A549 (cell line): ENCODE data around the gene FTCD. TPM values are rescaled to one million over a fixed set of nuclear protein-coding genes. Genes with fewer than 3 reads are reported as not detected.
"Not testable (repeated sequence)": the region's sequence is repeated elsewhere in the genome, so short reads cannot be mapped to it uniquely, and the experiment has no call there.

Experiments
- ATAC-seq, 2 experiments: fragments of 200-7000 bp in 1 of 2; fragments of >200 bp in 1 of 2; cut with Nextera tagmentation in 1 of 2; cut with Tn5 transposase in 1 of 2; 3 replicates each; pipeline versions ENCODE4 v1.8.0 to v1.9.1; 2018 to 2020; ENCODE audit warnings: mild to moderate bottlenecking in 1 of 2, moderate library complexity in 1 of 2
- CTCF ChIA-PET: fragments of 300-600 bp; sonication (Branson Sonifier 250); formaldehyde crosslinking; extraction: SDS; loops from one replicate; lab custom pipeline; 2021; ENCODE audit warnings: antibody characterized with exemption, inconsistent platforms; lab: Yijun Ruan, JAX
- POLR2A ChIA-PET: fragments of 350-600 bp; formaldehyde crosslinking; extraction: SDS; loops from one replicate; lab custom pipeline; 2021; ENCODE audit warnings: antibody characterized with exemption, inconsistent platforms; lab: Yijun Ruan, JAX
- DNase-seq, 2 experiments: peaks; one replicate each; pipeline versions ENCODE4 v3.0.0 to v3.0.0-alpha.2; 2011 to 2016; ENCODE audit warnings: low read depth in 1 of 2, low spot score in 1 of 2
- FAIRE-seq: peaks from 2 replicates; lab custom pipeline; 2011; peaks lifted over from hg19 to GRCh38; lab: Jason Lieb, UNC
- H3K27ac ChIP-seq, 2 experiments: fragments of >200 bp; sonication (Bioruptor Twin); formaldehyde crosslinking; 3 replicates each; pipeline ENCODE4 v1.5.1; 2016 to 2017
- H3K4me1 ChIP-seq: fragments of >200 bp; sonication (Bioruptor Twin); formaldehyde crosslinking; 3 replicates; pipeline ENCODE4 v1.6.1; 2016
- H3K4me2 ChIP-seq: fragments of >200 bp; sonication (Bioruptor Twin); formaldehyde crosslinking; 3 replicates; pipeline ENCODE4 v1.6.1; 2016
- H3K4me3 ChIP-seq: fragments of >200 bp; sonication (Bioruptor Twin); formaldehyde crosslinking; 3 replicates; pipeline ENCODE4 v1.5.1; 2016
- H3K9me3 ChIP-seq: fragments of >200 bp; sonication (Bioruptor Twin); formaldehyde crosslinking; 3 replicates; pipeline ENCODE4 v1.6.1; 2016
- CBX2 ChIP-seq: fragments of 200-600 bp; sonication (generic); IDR thresholded peaks from 2 replicates; pipeline ENCODE4 v1.6.1; 2016; ENCODE audit warnings: low read depth, mild to moderate bottlenecking, borderline replicate concordance
- CTCF ChIP-seq: fragments of >200 bp; sonication (Bioruptor Twin); formaldehyde crosslinking; IDR thresholded peaks from 3 replicates; pipeline ENCODE4 v1.5.1; 2016
- EHMT2 ChIP-seq: fragments of 200-600 bp; sonication (generic); IDR thresholded peaks from 2 replicates; pipeline ENCODE4 v1.6.1; 2016; ENCODE audit warnings: antibody characterized with exemption, low read depth, mild to moderate bottlenecking, moderate library complexity
- EP300 ChIP-seq, 2 experiments: fragments of >200 bp; sonication (Bioruptor Twin); formaldehyde crosslinking; IDR thresholded peaks; 2 replicates in 1 of 2; 3 replicates in 1 of 2; pipeline ENCODE4 v1.6.1; 2016 to 2017
- ESRRA ChIP-seq: fragments of 150-350 bp; IDR thresholded peaks from 2 replicates; pipeline ENCODE4 v1.6.1; 2014; ENCODE audit warnings: mild to moderate bottlenecking, low read length, borderline replicate concordance
- FOXS1 ChIP-seq: fragments of 250-450 bp; sonication (Bioruptor Pico); IDR thresholded peaks from 2 replicates; pipeline ENCODE4 v1.5.0; 2020; ENCODE audit warnings: mild to moderate bottlenecking, moderate library complexity
- GATA3 ChIP-seq: IDR thresholded peaks from 2 replicates; pipeline ENCODE4 v1.6.1; 2012; ENCODE audit warnings: borderline replicate concordance
- HDAC2 ChIP-seq: fragments of 200-600 bp; sonication (generic); IDR thresholded peaks from 2 replicates; pipeline ENCODE4 v1.6.1; 2016
- HEYL ChIP-seq: fragments of 250-450 bp; sonication (Bioruptor Pico); IDR thresholded peaks from 2 replicates; pipeline ENCODE4 v1.8.0; 2021; ENCODE audit warnings: mild to moderate bottlenecking, moderate library complexity
- HOXB13 ChIP-seq: fragments of 250-450 bp; sonication (Bioruptor Pico); IDR thresholded peaks from 2 replicates; pipeline ENCODE4 v1.5.0; 2020; ENCODE audit warnings: low read depth, mild to moderate bottlenecking, moderate library complexity
- JUNB ChIP-seq: fragments of >200 bp; sonication (Bioruptor Twin); formaldehyde crosslinking; IDR thresholded peaks from 2 replicates; pipeline ENCODE4 v1.6.1; 2016
- KDM1A ChIP-seq: fragments of 200-600 bp; sonication (generic); IDR thresholded peaks from 2 replicates; pipeline ENCODE4 v1.6.1; 2016; ENCODE audit warnings: low read depth, mild to moderate bottlenecking
- MAFK ChIP-seq: fragments of 450-650 bp; IDR thresholded peaks from 2 replicates; pipeline ENCODE4 v1.6.1; 2014; ENCODE audit not compliant: partially characterized antibody
- MYC ChIP-seq: IDR thresholded peaks from 2 replicates; pipeline ENCODE4 v1.6.1; 2012; ENCODE audit warnings: mild to moderate bottlenecking, inconsistent platforms, low read length, improper control_type of control experiment, borderline replicate concordance
- RAD21 ChIP-seq, 2 experiments: fragments of >200 bp in 1 of 2; sonication (Bioruptor Twin) in 1 of 2; formaldehyde crosslinking in 1 of 2; IDR thresholded peaks in 1 of 2; conservative IDR thresholded peaks in 1 of 2; 2 replicates in 1 of 2; 3 replicates in 1 of 2; pipeline ENCODE4 v1.6.1; 2012 to 2018; ENCODE audit warnings: inconsistent platforms in 1 of 2
- RARB ChIP-seq: fragments of 250-450 bp; sonication (Bioruptor Pico); IDR thresholded peaks from 2 replicates; pipeline ENCODE4 v1.8.0; 2021; ENCODE audit warnings: mild to moderate bottlenecking, moderate library complexity
- RCOR1 ChIP-seq: fragments of 150-350 bp; IDR thresholded peaks from 2 replicates; pipeline ENCODE4 v1.6.1; 2014; ENCODE audit warnings: antibody characterized with exemption, low read length, low read depth
- RFX5 ChIP-seq: fragments of 450-650 bp; IDR thresholded peaks from 2 replicates; pipeline ENCODE4 v1.7.1; 2014; ENCODE audit warnings: antibody characterized with exemption, mild to moderate bottlenecking, moderate library complexity
- SMC3 ChIP-seq: fragments of >200 bp; sonication (Bioruptor Twin); formaldehyde crosslinking; IDR thresholded peaks from 3 replicates; pipeline ENCODE4 v1.6.1; 2018; ENCODE audit warnings: inconsistent platforms
- SREBF2 ChIP-seq: fragments of 450-650 bp; IDR thresholded peaks from 2 replicates; pipeline ENCODE4 v1.6.1; 2014; ENCODE audit warnings: mild to moderate bottlenecking, moderate library complexity
- WGBS: methylation state at CpG from one replicate; pipeline ENCODE4 v1.1.6; 2017; ENCODE audit errors: missing lambda C conversion rate; 5-methylcytosine and 5-hydroxymethylcytosine counted together
- polyA plus RNA-seq, 4 experiments: library from polyadenylated mRNA; depleted of rRNA in 3 of 4; stranded (reverse); fragments of >200 nt; fragmentation: RNase III in 1 of 4; extraction: RNeasy Plus Mini Kit Qiagen cat#74134 plus additional on column Dnase treatment in 1 of 4; gene quantifications; 2 replicates in 3 of 4; 3 replicates in 1 of 4; pipeline ENCODE4 v1.2.3, GENCODE V29; 2011 to 2017
- TF ChIP-seq, protein P1 (sequence below): IDR thresholded peaks from 2 replicates; pipeline ENCODE4 v1.6.1; 2012
- TF ChIP-seq, protein P2 (sequence below): fragments of >200 bp; sonication (Bioruptor Twin); formaldehyde crosslinking; IDR thresholded peaks from 3 replicates; pipeline ENCODE4 v1.6.1; 2016
- TF ChIP-seq, protein P3 (sequence below): fragments of 200-600 bp; sonication (generic); IDR thresholded peaks from 2 replicates; pipeline ENCODE4 v1.6.1; 2016; ENCODE audit warnings: antibody characterized with exemption, mild to moderate bottlenecking, moderate library complexity
- TF ChIP-seq, protein P4 (sequence below): fragments of 150-350 bp; IDR thresholded peaks from 2 replicates; pipeline ENCODE4 v1.6.1; 2014; ENCODE audit warnings: low read depth, mild to moderate bottlenecking, low read length

FTCD gene
- polyA plus RNA-seq, 2 of the 4 experiments (the other 2 are of a cell fraction): not detected

DNA sequence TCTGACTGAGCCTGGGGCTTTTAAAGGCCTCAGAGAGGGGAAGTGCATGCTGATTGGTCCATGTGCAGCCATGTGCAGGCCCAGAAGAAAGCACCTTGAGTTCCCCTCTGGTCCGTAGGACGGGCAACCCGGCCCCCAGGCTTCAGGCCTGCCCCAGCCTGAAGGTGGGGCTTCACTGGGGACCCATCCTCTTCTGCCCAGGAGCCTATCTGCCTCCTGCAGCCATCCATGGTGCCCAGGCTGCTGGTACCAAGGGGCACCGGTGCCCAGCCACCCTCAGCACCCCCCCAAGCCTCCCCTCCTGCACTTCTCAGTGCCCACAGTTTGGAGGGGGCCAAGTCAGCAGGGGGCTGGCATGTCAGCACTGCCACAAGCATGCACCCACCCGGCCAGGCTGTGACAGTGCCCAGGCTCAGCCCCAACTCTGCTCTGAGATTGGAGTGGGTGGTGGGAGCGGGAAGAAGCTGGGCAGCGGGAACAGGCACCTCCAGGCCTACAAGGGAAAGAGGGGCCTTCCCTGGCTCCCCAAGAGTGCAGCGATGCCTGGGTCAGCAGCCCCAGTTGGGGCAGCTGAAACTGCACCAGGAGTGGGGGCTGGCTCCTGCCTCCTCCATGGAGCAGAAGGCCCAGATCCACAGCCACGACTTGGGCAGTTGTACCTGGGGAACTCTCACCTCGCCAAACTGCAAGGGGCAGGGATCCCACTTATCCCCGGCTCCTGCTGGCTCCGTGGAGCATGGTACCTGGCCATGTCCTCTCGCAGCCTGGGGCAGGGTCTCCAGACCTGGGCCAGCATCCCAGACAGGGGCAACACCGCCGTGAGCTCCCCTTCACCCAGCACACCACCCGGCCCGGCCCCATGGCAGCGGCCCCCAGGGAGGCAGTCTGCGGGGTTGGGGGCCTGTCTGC is 45.8 kb downstream of the FTCD start:
- Histone ChIP-seq H3K9me3 (0 out of 3 replicates have a peak, but pooled peaks cover 2% of the 10 kb centered on the region), H3K4me3 (no peak overlapping the region), H3K4me2 (no peak overlapping the region), H3K4me1 (no peaks in the 10 kb centered on the region), H3K27ac (no peak overlapping the region)
- ATAC-seq: no peak
- WGBS: 75% methylated on average over 4 of the region's 19 CpGs
- no peak for DNase-seq
- ChIA-PET POLR2A (no interaction called here), CTCF (interaction anchor here (1.1 to 1.2 kb wide), 2 partner anchors 135 to 138 kb away, joined by 4 to 5 read pairs; no protein-coding TSS in a partner anchor)
- TF ChIP-seq RAD21 (conservative IDR thresholded peaks at IDR 0.05 in 1 of 2, IDR thresholded peaks at IDR 0.05 in 1 of 2): no peak
- no peak for TF ChIP-seq RCOR1
- no peak for TF ChIP-seq HOXB13 (CRISPR knock-in tag)
- no peak for TF ChIP-seq GATA3
- no peak for TF ChIP-seq HDAC2
- TF ChIP-seq CTCF: no peak
- no peak for TF ChIP-seq SREBF2
- no peak for TF ChIP-seq HEYL (CRISPR knock-in tag)
- TF ChIP-seq, protein P1, sequence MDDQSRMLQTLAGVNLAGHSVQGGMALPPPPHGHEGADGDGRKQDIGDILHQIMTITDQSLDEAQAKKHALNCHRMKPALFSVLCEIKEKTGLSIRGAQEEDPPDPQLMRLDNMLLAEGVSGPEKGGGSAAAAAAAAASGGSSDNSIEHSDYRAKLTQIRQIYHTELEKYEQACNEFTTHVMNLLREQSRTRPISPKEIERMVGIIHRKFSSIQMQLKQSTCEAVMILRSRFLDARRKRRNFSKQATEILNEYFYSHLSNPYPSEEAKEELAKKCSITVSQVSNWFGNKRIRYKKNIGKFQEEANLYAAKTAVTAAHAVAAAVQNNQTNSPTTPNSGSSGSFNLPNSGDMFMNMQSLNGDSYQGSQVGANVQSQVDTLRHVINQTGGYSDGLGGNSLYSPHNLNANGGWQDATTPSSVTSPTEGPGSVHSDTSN: no peak
- TF ChIP-seq CBX2: no peak
- no peak for TF ChIP-seq SMC3
- TF ChIP-seq MYC: no peak
- no peak for TF ChIP-seq KDM1A
- TF ChIP-seq, protein P2, sequence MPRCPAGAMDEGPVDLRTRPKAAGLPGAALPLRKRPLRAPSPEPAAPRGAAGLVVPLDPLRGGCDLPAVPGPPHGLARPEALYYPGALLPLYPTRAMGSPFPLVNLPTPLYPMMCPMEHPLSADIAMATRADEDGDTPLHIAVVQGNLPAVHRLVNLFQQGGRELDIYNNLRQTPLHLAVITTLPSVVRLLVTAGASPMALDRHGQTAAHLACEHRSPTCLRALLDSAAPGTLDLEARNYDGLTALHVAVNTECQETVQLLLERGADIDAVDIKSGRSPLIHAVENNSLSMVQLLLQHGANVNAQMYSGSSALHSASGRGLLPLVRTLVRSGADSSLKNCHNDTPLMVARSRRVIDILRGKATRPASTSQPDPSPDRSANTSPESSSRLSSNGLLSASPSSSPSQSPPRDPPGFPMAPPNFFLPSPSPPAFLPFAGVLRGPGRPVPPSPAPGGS: no peak
- TF ChIP-seq FOXS1 (CRISPR knock-in tag): no peak
- no peak for FAIRE-seq

GRCh38 chr21:46108827-46109312 is 46.5 kb downstream of the FTCD start:
- H3K4me3 ChIP-seq: no peak overlapping the region
- no peak for FAIRE-seq
- 55% methylated on average over 6 of the region's 9 CpGs for whole genome bisulfite sequencing
- ChIA-PET CTCF (interaction anchor here (2.8 kb wide), 1 partner anchor 34 kb away, joined by 9 read pairs; no protein-coding TSS in a partner anchor), POLR2A (no interaction called here)
- H3K27ac ChIP-seq: no peak overlapping the region
- H3K9me3 ChIP-seq: 0 out of 3 replicates have a peak, but pooled peaks cover 2% of the 10 kb centered on the region
- TF ChIP-seq RARB (CRISPR knock-in tag) (no peak), SMC3 (no peak), EP300 (IDR thresholded peaks at IDR 0.05) (no peak), RFX5 (no peak), MAFK (no peak), EHMT2 (no peak), ESRRA (no peak), JUNB (no peak)
- TF ChIP-seq, protein P3, sequence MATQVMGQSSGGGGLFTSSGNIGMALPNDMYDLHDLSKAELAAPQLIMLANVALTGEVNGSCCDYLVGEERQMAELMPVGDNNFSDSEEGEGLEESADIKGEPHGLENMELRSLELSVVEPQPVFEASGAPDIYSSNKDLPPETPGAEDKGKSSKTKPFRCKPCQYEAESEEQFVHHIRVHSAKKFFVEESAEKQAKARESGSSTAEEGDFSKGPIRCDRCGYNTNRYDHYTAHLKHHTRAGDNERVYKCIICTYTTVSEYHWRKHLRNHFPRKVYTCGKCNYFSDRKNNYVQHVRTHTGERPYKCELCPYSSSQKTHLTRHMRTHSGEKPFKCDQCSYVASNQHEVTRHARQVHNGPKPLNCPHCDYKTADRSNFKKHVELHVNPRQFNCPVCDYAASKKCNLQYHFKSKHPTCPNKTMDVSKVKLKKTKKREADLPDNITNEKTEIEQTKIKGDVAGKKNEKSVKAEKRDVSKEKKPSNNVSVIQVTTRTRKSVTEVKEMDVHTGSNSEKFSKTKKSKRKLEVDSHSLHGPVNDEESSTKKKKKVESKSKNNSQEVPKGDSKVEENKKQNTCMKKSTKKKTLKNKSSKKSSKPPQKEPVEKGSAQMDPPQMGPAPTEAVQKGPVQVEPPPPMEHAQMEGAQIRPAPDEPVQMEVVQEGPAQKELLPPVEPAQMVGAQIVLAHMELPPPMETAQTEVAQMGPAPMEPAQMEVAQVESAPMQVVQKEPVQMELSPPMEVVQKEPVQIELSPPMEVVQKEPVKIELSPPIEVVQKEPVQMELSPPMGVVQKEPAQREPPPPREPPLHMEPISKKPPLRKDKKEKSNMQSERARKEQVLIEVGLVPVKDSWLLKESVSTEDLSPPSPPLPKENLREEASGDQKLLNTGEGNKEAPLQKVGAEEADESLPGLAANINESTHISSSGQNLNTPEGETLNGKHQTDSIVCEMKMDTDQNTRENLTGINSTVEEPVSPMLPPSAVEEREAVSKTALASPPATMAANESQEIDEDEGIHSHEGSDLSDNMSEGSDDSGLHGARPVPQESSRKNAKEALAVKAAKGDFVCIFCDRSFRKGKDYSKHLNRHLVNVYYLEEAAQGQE: no peak
- TF ChIP-seq, protein P4, sequence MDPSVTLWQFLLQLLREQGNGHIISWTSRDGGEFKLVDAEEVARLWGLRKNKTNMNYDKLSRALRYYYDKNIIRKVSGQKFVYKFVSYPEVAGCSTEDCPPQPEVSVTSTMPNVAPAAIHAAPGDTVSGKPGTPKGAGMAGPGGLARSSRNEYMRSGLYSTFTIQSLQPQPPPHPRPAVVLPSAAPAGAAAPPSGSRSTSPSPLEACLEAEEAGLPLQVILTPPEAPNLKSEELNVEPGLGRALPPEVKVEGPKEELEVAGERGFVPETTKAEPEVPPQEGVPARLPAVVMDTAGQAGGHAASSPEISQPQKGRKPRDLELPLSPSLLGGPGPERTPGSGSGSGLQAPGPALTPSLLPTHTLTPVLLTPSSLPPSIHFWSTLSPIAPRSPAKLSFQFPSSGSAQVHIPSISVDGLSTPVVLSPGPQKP: no peak
- no peak for DNase-seq
- no peak overlapping the region for H3K4me2 ChIP-seq
- no peak for ATAC-seq
- H3K4me1 ChIP-seq: no peaks in the 10 kb centered on the region

DNA sequence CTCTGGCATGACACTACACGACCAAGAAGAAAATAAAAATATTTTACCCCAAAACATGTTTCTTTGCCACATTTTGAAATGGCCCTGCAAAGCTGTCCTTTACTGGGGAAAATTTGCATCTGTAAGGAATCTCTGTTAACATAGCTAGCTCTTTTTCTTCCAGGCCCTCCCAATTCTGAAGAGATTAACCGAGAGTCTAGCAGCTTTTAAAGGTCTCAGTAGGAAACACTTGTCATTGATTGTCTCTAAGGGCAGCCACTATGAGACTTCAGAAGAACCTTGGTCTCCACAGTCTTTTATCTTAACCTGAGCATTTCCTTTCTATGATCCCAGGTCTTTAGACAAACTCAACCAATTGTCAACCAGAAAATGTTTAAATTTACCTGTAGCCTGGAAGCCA is 48.0 kb downstream of the FTCD start:
- ATAC-seq, H3K9me3 ChIP-seq, H3K4me3 ChIP-seq, H3K27ac ChIP-seq, H3K4me2 ChIP-seq, POLR2A ChIA-PET, H3K4me1 ChIP-seq, DNase-seq, FAIRE-seq: not testable (repeated sequence)
- 21% methylated on average over 2 of the region's 2 CpGs for WGBS
- CTCF ChIA-PET: interaction anchor here (0.7 to 2.8 kb wide), 2 partner anchors 35 to 134 kb away, joined by 3 to 9 read pairs; no protein-coding TSS in a partner anchor
